Stimulated activated CD4-positive, alpha-beta T cell treated with anti-CD3 and anti-CD28 coated beads, Interleukin-1b, Interleukin-23, amount 100 ng/mL, for 48 hours (primary cell): ENCODE measurements around the gene KCNN1.
"Not testable (repeated sequence)": the region's sequence is repeated elsewhere in the genome, so short reads cannot be mapped to it uniquely, and the experiment has no call there.

Source experiments
- DNase-seq: peaks from one replicate; pipeline ENCODE4 v3.0.0-alpha.2; 2020

KCNN1 gene

DNA sequence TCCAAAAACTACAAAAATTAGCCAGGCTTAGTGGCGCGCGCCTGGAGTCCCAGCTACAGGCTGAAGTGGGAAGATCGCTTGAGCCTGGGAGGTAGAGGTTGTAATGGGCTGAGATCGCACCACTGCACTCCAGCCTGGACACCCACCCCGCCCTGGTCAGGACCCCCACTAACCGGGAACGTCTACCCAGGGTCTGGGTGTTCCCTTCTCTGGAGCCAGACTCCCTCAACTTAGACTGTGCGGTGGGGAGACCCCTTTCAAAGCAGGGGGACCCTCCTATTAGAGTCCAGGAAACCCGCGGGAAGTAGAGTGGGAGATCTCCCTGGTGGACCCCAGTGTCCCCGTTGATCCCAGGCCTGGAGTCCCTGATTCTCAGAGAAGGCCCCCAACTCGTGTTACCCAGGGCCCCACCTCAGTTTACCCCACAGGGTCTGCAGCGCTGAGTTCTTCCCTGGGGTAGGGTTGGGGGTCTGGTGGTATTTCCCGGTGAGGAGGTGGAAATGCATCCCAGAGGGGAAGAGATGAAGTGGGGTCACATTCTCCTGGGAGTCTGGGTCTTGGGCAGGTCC lies 35.0 kb downstream of the KCNN1 start:
- no peak for DNase-seq

DNA sequence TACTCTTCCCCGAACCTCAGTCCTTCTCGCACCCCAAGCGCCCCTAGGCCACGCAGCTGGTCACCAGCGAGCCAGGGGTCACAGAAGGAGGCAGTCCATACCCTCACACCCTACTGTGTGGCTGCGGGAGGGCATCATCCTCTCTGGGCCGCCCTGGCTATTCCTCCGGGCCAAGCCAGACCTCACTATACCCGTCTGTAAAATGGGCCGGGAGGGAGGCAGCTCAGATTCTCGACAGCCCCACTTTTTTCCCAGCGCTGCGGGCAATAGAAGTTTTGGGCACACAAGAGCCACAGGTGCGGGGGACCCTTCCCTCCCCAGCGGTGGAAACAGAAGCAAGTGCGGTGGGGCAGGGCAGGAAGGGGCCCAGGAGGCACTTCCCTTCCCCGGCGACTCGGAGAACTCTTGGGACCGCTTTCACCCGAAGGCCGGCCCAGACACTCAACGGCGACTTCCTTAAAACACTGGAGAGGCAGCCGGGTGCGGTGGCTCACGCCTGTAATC lies 35.5 kb downstream of the KCNN1 start:
- DNase-seq, result no peak

DNA sequence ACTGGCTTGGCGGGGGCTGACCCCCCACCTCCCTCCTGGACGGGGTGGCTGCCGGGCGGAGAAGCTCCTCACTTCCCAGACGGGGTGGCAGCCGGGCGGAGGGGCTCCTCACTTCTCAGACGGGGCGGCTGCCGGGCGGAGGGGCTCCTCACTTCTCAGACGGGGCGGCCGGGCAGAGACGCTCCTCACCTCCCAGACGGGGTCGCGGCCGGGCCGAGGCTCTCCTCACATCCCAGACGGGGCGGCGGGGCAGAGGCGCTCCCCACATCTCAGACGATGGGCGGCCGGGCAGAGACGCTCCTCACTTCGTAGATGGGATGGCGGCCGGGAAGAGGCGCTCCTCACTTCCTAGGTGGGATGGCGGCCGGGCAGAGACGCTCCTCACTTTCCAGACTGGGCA lies 38.8 kb downstream of the KCNN1 start:
- not testable (repeated sequence) for DNase-seq

DNA sequence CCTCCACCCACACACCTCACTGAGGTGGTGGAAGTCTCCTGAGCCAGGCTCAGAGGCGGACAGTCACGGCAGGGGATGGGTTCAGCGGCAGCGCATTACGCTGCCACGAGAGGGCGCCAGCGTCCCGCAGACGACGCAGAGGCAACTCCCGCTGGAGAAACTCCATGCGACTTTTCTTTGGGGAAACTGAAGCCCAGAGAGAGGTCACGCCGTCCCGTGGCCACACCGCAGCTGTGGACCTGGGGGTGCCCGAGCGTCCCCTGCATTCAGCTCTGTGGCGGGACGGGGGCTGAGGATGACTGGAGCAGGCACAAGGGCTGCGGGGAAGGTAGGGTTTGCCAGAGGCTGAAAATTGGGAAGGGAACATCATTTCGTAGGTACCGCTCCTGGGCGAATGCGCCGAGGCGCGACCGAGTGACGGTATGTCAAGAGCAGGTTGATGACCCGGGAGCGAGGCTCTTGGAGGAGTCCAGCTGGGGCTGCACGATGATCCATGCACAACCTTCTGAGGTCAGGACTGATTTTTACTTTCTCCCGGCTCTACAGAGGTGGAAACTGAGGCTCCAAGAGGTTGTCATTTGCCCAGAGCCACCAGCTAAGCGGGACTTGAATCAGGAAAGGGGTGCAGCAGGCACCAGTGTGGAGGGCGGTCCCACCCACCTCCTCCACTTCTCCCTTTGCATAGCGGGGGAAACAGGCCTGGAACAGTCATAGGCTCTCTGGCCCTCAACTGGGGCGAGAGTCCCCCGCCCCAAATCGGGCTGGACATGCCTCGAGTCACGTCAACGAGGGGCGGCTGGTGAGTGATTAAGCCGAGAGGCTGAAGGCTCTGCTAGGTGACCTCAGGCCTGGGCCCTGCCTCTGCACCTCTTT lies 40.4 kb downstream of the KCNN1 start:
- DNase-seq, result peak; percentile 76

DNA sequence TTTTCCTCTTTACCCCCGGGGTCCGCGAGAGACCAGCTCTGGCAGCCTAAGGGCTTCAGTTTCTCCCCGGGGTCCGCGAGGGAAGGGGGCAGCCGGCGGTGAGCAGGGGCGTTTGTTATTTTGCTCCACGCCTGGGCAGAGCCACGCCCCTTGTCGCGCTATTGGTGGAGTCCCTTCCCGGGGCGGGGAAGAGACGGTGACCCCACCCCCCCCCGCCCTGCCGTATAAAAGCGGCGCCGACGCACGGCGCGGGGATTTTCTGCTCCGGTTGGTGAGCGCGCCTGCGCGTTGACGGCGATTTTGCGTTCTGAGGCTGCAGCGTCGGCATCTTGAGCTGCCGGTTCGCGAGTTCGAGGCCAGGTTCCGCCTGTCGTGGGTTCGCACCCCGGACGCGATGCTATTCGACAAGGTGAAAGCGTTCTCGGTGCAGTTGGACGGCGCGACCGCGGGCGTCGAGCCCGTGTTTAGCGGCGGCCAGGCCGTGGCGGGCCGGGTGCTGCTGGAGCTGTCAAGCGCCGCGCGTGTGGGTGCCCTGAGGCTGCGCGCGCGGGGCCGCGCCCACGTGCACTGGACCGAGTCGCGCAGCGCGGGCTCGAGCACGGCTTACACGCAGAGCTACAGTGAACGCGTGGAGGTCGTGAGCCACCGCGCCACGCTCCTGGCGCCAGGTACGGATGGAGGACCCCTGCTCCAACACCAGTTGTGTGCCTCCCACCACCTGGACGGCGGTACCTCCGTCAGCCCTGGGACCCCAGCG lies 41.2 kb downstream of the KCNN1 start, which contains the start of gene ARRDC2:
Gene ARRDC2, plus strand, starts transcription at position 254 of the 757 bp plus-strand sequence. Its CDS starts 141 bp downstream, at position 395.
- DNase-seq, result peak; percentile 88

DNA sequence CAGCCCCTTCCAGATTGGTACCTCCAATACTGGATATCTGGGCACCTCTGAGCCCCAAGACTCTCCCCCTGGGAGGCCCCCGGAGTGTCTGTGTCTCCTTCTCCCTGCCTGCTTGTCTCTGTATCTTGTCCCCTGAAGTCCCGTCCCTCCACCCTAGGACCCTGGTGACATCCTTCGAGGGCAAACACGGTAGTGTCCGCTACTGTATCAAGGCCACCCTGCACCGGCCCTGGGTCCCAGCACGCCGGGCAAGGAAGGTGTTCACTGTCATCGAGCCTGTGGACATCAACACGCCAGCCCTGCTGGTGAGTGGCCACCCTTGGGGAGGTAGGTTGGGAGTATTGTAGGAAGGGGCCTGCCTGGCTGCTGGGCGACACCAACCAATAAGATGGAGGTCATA lies 41.9 kb downstream of the KCNN1 start:
- no peak for DNase-seq

DNA sequence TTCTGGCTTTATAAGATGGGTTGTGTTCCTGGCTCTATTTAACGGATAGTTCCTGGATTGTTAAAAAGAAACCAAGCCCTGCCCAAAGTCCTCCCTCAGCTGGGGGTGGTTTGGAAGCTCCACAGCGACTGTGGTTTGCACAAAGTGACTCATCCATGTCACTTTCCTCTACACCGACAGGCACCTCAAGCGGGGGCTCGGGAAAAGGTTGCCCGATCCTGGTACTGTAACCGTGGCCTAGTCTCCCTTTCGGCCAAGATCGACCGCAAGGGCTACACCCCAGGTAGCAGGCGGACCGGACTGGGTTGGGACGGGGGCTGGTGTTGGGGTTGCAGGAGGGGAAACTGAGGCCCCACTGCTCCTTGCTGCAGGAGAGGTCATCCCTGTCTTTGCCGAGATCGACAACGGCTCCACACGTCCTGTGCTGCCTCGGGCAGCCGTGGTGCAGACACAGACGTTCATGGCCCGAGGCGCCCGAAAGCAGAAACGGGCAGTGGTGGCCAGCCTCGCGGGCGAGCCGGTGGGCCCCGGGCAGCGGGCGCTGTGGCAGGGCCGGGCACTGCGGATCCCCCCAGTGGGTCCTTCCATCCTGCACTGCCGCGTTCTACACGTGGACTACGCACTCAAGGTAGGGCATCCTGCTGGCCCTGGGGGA lies 42.6 kb downstream of the KCNN1 start:
- peak; percentile 33 for DNase-seq

DNA sequence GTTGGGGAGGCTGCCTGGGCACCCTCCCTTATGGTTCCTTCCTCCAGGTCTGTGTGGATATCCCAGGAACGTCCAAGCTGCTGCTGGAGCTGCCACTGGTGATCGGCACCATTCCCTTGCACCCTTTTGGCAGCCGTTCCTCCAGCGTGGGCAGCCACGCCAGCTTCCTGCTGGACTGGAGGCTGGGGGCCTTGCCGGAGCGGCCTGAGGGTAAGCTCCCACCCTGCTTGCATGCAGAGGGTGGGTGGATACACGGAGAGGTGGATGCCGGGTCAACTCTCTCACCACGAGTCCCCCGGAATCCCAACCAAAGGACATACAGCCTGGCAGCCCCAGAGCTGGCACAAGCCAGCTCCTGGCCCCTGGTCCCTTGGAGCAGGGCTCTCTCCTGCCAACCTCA lies 43.2 kb downstream of the KCNN1 start:
- DNase-seq, result no peak

DNA sequence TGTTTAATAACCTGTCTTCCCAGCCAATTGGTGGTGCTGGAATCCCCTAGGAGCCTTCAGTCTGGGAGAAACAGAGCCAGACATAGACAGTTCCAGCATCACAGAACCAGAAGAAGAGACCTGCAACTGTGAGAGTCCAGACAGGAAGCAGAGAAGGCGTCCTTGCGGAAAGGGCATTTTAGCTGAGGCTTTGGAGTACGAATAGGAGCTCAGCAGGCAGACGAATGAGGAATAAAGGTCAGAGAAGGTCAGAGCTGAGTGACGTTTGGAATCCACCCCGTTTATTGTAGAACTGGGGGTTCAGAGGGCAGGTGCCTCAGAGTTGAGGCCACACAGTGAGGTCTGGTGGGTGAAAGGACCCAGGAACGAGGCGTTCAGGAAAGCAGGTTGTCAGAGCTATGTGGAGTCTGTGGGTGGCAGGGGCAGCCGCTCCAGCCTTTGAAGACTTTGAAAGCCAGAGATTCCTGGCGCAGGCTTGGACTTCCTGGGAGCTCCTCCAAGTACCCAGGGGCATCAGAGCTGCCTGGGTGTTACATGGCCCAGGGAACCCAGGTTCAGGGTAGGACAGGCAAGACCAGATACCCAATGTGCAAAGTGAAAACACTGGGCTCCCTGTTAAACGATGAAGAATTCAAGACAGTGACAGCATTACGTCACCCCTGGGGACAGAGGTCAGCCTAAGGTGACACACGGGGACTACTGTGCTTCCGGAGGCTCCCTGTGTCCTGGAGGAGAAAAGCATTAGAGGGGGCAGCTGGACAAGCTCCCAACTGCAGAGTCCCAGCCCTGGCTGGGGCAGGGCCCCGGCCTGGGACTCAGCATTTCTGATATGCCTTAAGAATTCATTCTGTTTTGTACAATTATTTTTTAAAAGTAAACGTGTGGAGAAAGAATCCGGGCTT lies 46.6 kb downstream of the KCNN1 start:
- no peak for DNase-seq

DNA sequence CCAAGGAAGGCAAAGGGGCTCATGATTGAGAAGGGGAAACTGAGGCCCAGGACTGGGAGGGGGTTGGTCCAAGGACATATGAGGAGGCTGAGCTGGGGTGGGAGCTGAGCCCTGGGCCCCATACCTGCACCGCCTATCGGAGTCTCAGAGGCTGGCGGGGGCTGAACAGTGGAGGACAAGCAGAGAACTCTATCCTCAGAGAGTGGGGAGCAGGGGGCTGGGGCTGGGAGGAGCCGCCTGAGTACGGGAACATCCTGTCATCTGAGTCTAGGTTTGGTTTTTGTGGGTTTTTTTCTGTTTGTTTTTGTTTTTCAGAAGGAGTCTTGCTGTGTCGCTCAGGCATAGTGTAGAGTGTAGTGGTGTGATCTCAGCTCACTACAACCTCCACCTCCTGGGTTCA lies 47.3 kb downstream of the KCNN1 start:
- DNase-seq, result no peak

DNA sequence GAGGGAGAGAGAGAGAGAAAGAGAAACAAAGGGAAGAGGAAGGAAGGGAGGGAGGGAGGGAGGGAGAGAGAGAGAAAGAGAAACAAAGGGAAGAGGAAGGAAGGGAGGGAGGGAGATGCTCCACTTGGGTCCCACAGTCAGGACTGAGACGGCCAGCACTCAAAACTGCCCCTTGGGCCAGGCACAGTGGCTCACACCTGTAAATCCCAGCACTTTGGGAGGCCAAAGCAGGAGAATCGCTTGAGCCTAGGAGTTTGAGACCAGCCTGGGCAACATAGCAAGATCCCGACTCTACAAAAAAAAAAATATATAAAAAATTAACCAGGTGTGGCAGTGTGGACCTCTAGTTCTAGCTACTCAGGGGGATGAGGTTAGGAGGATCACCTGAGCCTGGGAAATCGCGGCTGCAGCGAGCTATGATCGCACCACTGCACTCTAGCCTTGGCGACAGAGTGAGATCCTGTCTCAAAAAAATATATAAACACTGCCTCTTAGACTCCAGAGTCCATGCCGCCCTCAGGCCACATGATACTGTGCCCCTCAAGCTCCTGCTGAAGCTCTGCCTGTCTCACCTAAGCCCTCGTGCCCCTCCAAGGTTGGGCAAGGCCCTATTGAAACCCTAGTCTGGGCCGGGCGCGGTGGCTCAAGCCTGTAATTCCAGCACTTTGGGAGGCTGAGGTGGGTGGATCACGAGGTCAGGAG lies 49.5 kb downstream of the KCNN1 start:
- no peak for DNase-seq

DNA sequence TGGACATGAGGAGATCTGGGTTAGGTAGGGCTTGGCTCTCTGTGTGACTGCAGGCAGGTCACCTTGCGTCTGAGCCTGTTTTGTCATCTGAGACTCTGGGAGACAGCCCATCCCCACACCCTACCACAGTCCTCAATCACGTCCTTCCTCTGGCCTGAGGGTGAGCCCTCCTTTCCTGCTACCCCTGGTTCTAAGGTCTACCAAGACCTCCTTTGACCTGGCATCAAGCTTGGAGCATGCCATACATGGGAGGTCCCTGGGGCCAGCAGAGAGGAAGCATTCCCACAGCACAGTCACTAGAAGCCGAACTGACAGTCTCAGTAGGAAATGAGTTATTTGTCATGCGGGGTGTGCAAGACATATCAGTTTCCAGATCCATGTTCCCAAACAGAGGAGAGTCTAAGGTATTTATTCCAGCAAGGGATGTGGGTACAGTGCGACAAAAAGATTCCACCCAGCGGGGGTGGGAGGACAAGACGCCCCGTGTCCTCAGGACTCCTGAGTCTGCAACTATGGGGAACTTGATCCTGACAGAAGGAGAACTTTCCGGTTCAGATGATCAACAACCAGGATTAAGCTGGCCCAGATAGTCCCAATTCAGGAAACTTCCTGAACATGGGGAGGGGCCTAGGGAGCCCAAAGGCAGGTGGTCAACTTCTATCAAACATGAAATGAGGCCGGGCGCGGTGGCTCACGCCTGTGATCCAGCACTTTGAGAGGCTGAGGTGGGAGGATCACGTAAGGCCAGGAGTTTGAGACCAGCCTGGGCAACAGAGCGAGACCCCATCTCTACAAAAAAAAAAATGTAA lies 50.6 kb downstream of the KCNN1 start:
- no peak for DNase-seq

DNA sequence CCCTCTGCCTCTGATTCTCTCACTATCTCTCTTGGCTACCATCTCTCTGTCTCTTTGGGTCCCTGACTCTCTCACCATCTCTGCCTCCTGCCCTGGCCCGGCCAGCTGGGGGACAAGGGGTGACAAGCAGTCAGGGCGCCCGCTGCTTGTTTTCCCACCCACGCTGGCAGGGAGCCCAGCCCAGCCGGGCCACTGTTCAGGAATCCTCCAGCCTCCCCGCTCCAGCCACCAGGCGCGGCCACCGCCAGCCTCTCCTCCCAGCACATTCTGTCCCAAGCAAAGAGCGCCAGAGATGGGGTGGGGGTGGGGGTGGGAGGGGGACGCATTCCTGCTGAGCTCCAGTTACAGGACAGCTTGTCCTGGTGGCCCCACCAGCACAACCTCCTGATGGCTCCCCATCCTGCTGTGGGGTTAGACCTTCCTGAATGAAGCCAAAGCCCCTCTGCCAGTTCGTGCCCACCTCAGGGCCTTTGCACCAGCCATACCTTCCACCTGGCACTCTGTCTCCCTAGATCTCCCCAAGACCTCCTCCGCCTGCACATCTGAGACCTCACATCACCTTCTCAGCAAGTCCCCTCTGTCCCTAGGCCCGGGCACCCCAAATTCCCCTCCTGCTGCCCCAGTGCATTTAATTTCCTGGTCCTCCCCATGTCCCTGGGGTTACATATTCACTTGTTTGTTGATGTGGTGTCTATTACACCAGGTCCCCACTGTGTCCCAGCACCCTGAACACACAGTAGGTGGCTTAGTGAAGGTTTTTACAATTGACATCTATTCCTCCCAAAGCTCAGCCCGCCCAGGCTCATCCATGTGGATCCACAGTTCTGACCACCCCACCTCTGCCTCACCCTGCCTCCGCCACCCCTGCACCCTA lies 53.5 kb downstream of the KCNN1 start:
- DNase-seq, result no peak

DNA sequence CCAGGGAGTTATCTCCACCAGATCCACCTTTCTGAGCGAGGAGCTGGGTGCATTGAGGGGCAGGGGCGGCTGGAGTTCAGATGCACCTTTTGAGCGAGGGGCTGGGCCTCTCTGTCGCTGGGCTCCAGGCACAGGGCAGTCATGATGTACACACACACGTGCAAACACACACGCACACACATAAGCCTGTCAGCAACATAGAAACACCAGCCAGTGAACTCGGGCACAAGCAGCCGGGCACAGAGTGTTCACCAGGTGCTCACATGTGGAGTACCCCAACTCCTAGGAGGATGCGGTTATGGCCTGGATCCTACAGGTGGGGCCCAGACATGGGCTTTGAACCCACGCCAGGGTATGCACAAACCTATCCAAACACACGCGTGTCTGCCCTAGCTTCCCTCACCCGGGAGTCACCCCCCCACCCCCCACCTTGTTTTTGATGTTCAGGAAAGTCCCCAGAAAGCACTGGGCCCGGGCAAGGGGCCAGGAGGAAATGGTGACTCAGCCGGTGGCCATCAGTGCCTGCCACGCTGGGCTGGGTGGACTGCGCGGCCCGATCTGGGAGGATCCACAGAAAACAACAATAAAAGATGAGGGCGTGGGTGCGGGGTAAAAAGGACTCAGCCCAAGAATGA lies 54.3 kb downstream of the KCNN1 start:
- DNase-seq, result peak; percentile 41

DNA sequence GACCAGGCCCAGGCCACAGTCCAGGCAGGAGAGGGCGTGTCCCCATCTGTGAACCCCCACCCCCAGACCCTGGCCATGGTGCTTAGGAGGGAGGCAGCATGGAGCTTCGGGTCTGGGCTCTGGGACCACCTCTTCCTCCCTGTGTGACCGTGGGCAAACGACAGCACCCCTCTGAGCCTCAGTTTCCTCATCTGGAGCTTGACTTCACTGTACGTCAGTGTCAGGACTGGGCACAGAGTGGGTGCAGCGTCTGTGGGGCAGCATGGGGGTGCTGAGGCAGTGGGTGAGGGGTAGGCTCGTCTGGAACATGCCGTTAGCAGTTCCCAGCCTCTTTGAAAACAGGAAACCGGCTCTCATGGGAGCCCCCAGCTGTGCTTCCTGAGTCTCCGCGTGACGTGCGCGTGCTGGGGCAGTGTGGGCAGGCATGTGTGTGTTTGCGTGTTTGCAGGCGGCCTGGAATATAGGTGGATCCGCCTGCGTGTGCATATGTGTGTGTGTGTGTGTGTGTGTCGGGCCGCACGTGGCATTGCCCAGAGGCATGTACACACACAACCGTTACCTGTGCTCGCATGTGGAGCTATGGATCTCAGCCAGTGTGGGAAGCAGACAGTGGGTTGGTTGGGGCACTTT lies 56.8 kb downstream of the KCNN1 start:
- DNase-seq, result peak; percentile 43

DNA sequence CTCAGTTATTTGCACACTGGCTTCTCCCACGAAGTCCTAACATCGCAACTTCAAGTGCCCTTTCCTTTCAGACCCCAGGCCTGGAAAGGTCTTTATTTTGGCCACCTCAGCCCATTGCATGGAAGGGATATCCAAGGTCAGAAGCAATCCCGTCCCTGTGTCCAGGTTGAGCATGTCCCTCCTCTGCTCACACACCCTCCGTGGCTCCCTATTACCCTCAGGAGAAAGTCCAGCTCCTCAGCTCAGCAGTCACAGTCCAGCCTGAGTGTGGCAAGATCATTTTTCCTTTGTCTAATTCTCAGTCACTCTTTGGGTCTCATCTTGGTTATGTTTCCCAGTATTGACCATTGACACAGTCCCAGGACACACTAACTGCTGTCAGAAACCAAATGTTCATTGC lies 60.2 kb downstream of the KCNN1 start:
- DNase-seq, result no peak

DNA sequence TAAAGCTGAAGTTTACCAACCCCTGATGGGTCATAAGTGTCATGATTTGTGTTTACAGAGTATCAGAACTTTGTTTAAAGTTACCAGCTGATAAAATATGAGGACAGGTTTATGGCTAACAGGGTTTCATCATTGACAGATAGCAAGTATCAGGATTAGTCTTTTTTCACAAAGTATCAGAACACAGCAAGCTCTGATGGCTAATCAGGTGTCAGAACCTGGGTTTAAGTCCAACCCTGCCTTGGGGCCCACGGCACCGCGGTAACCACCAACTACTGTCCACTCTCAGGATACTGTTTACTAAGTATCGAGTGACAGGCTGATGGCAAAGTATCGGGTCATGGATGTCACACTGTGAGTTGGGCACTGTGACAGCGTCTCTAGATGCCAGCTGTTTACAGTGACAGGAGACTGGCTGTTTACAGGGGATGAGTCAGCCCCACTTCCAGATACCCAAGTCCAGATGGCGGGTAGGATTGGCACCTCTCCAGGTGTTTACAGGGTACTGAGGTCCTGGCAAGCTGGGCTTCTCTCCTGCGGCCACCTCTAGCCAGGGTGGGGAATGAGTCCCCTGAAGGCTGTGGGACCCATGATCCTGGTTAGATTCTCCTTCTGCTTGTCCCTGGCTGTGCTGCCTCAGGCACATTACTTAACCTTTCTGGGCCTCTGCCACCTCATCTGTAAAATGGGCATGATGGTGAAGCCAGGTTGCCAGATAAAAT lies 62.9 kb downstream of the KCNN1 start:
- DNase-seq, result no peak

DNA sequence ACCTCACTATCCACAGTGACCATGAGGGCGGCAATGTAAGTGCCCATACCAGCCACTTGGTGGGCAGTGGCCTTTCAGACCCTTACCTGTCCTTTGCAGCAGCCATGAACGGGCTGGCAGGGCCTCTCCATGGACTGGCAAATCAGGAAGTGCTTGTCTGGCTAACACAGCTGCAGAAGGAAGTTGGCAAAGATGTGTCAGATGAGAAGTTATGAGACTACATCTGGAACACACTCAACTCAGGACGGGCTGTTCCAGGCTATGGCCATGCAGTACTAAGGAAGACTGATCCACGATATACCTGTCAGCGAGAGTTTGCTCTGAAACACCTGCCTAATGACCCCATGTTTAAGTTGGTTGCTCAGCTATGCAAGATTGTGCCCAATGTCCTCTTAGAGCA lies 64.5 kb downstream of the KCNN1 start:
- DNase-seq, result not testable (repeated sequence)
